GM06990 (cell line): Measurements from ENCODE around the gene HAPSTR1.

ENCODE experiments used
- DNase-seq: peaks from one replicate; pipeline ENCODE4 v3.0.0-alpha.2; 2011; ENCODE audit not compliant: insufficient read length; ENCODE audit errors: extremely low read depth
- H3K27me3 ChIP-seq: replicated peaks from 2 replicates; pipeline ENCODE4 v1.6.0; 2011; ENCODE audit warnings: low read length; ENCODE audit not compliant: control insufficient read depth, insufficient read depth
- H3K36me3 ChIP-seq: 2 replicates; pipeline ENCODE4 v1.5.1; 2011; ENCODE audit warnings: low read length; ENCODE audit not compliant: control insufficient read depth, insufficient read depth
- H3K4me3 ChIP-seq: replicated peaks from 2 replicates; pipeline ENCODE4 v1.5.1; 2011; ENCODE audit warnings: low read depth, mild to moderate bottlenecking, control low read depth, low read length
- CTCF ChIP-seq: IDR thresholded peaks from 2 replicates; pipeline ENCODE4 v1.5.1; 2011; ENCODE audit warnings: low read length, control low read depth, mild to moderate bottlenecking, inconsistent platforms; ENCODE audit not compliant: insufficient read depth, poor library complexity, severe bottlenecking

Gene HAPSTR1

DNA sequence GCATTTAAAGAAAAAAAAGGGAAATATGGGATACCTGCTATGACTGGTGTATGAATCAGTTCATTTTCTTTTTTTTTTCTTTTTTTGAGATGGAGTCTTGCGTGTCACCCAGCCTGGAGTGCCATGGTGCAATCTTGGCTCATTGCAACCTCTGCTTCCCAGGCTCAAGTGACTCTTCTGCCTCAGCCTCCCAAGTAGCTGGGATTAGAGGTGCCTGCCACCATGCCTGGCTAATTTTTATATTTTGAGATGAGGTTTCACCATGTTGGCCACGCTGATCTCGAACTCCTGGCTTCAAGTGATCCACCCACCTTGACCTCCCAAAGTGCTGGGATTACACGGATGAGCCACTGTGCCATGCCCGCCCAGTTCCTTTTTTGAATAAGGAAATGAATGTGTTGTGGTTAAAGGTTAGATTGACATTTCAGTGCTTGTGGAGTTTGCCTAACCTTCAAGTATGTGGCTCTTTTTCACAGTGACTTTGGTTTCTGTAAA, 7.7 kb downstream of the HAPSTR1 start:
- peak; percentile 26 for DNase-seq
- Histone ChIP-seq H3K4me3 (peak overlapping the region; percentile 4; the same call in 1 of the 2 replicates), H3K36me3 (peaks cover 14% of the 10 kb centered on the region), H3K27me3 (no peaks in the 10 kb centered on the region)
- no peak for TF ChIP-seq CTCF

- peaks cover 20% of the 10 kb centered on the region for H3K36me3 ChIP-seq
- H3K27me3 ChIP-seq = no peaks in the 10 kb centered on the region
- H3K4me3 ChIP-seq = no peak overlapping the region
- DNase-seq = no peak
- TF ChIP-seq CTCF = no peak
Measured at GRCh38 chr16:9102379-9102778, 10.9 kb downstream of the HAPSTR1 start.

DNA sequence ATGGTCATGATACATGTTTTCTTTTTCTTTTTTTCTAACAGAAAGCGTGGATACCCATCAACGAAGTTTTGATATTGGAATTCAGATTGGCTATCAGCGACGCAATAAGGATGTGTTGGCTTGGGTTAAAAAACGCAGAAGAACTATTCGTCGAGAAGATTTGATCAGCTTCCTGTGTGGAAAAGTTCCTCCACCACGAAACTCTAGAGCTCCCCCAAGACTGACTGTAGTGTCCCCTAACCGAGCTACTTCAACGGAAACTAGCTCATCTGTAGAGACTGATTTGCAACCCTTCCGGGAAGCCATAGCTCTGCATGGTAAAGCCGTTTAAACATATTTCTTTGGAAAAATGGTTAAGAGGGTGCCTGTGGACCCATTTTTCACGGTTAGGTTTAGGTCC, 11.5 kb downstream of the HAPSTR1 start:
- H3K4me3 ChIP-seq = no peak overlapping the region
- H3K27me3 ChIP-seq = no peaks in the 10 kb centered on the region
- TF ChIP-seq CTCF = no peak
- no peak for DNase-seq
- peaks cover 20% of the 10 kb centered on the region for H3K36me3 ChIP-seq

- TF ChIP-seq CTCF = no peak
- H3K27me3 ChIP-seq = no peaks in the 10 kb centered on the region
- H3K4me3 ChIP-seq = no peak overlapping the region
- peaks cover 19% of the 10 kb centered on the region for H3K36me3 ChIP-seq
- no peak for DNase-seq
Measured at GRCh38 chr16:9103546-9103945, 12.1 kb downstream of the HAPSTR1 start.

GRCh38 chr16:9105189-9105588, 13.7 kb downstream of the HAPSTR1 start:
- TF ChIP-seq CTCF = no peak
- peaks cover 23% of the 10 kb centered on the region for H3K36me3 ChIP-seq
- H3K27me3 ChIP-seq = no peaks in the 10 kb centered on the region
- DNase-seq = no peak
- H3K4me3 ChIP-seq = no peak overlapping the region
